Endothelial cell of umbilical vein (primary cell): ENCODE data around the gene ZNF556.

Experiments used
- CTCF ChIP-seq, 2 donors: IDR thresholded peaks; 1 replicate in 1 of 2; 2 replicates in 1 of 2; pipeline ENCODE4 v1.5.1; 2011; ENCODE audit warnings: low read length in 2 of 2, mild to moderate bottlenecking in 2 of 2, moderate library complexity in 2 of 2, control low read depth in 1 of 2, inconsistent platforms in 1 of 2, low read depth in 1 of 2; ENCODE audit not compliant: insufficient read depth in 1 of 2; ENCODE audit errors: extremely low read depth in 1 of 2
- GATA2 ChIP-seq: IDR thresholded peaks from 2 replicates; pipeline ENCODE4 v1.7.0; 2011; ENCODE audit warnings: low read depth, mild to moderate bottlenecking, moderate library complexity, mixed read lengths, low read length; ENCODE audit not compliant: insufficient read length, insufficient read depth
- JUN ChIP-seq: IDR thresholded peaks from 2 replicates; pipeline ENCODE4 v1.6.1; 2011; ENCODE audit warnings: borderline replicate concordance, low read depth; ENCODE audit not compliant: insufficient read length, insufficient read depth
- MAX ChIP-seq: IDR thresholded peaks from 2 replicates; pipeline ENCODE4 v1.6.1; 2011; ENCODE audit not compliant: insufficient read depth, insufficient read length

GRCh38 chr19:2847507-2847906 lies 19.6 kb upstream of the ZNF556 start:
- no peak for TF ChIP-seq MAX
- TF ChIP-seq CTCF (IDR thresholded peaks at IDR 0.05; ENCODE audit: extremely low read depth in 1 of 2, insufficient read depth in 1 of 2, low read depth in 1 of 2, low read length in 2 of 2) = no peak
- no peak for TF ChIP-seq GATA2
- no peak for TF ChIP-seq JUN
